ENCODE measurements around the gene CAMKMT.
A peak's percentile ranks its signal among the peaks of the same experiment; 100 is the strongest.

The CAMKMT gene

GRCh38 chr2:44766777-44767176 is 405.0 kb downstream of the CAMKMT start:
- no peak overlapping the region for H3K4me3 ChIP-seq (ENCODE audit: low read depth, low read length)

GRCh38 chr2:44767691-44768090 is 405.9 kb downstream of the CAMKMT start:
- H3K4me3 ChIP-seq (ENCODE audit: low read depth, low read length), result no peak overlapping the region

- no peak overlapping the region for H3K4me3 ChIP-seq (ENCODE audit: low read depth, low read length)
Observed at GRCh38 chr2:44768438-44769236, 406.9 kb downstream of the CAMKMT start.

- no peak overlapping the region for H3K4me3 ChIP-seq (ENCODE audit: low read depth, low read length)
Observed at GRCh38 chr2:44769349-44770011, 407.7 kb downstream of the CAMKMT start.

GRCh38 chr2:44770221-44771195 is 408.8 kb downstream of the CAMKMT start:
- no peak overlapping the region for H3K4me3 ChIP-seq (ENCODE audit: low read depth, low read length)

- H3K4me3 ChIP-seq (ENCODE audit: low read depth, low read length), result no peak overlapping the region
Observed at GRCh38 chr2:44771522-44771921, 409.8 kb downstream of the CAMKMT start.

- H3K4me3 ChIP-seq (ENCODE audit: low read depth, low read length), result no peak overlapping the region
Observed at GRCh38 chr2:44772131-44772530, 410.4 kb downstream of the CAMKMT start.

GRCh38 chr2:44772669-44773378 is 411.1 kb downstream of the CAMKMT start:
- H3K4me3 ChIP-seq (ENCODE audit: low read depth, low read length), result no peak overlapping the region

- H3K4me3 ChIP-seq (ENCODE audit: low read depth, low read length), result no peak overlapping the region
Observed at GRCh38 chr2:44774826-44775492, 413.2 kb downstream of the CAMKMT start.

GRCh38 chr2:44777036-44777435 is 415.3 kb downstream of the CAMKMT start:
- H3K4me3 ChIP-seq (ENCODE audit: low read depth, low read length), result no peak overlapping the region

- no peak overlapping the region for H3K4me3 ChIP-seq (ENCODE audit: low read depth, low read length)
Observed at GRCh38 chr2:44777537-44777936, 415.8 kb downstream of the CAMKMT start.

- H3K4me3 ChIP-seq (ENCODE audit: low read depth, low read length), result peak overlapping the region; percentile 29
Observed at GRCh38 chr2:44778221-44778654, 416.5 kb downstream of the CAMKMT start.

GRCh38 chr2:44778671-44779476 is 417.1 kb downstream of the CAMKMT start:
- H3K4me3 ChIP-seq (ENCODE audit: low read depth, low read length), result peak overlapping the region; percentile 29

- H3K4me3 ChIP-seq (ENCODE audit: low read depth, low read length), result no peak overlapping the region
Observed at GRCh38 chr2:44779793-44780192, 418.0 kb downstream of the CAMKMT start.

- no peak overlapping the region for H3K4me3 ChIP-seq (ENCODE audit: low read depth, low read length)
Observed at GRCh38 chr2:44780406-44780805, 418.7 kb downstream of the CAMKMT start.

- H3K4me3 ChIP-seq (ENCODE audit: low read depth, low read length), result no peak overlapping the region
Observed at GRCh38 chr2:44785433-44785832, 423.7 kb downstream of the CAMKMT start.

- no peak overlapping the region for H3K4me3 ChIP-seq (ENCODE audit: low read depth, low read length)
Observed at GRCh38 chr2:44786045-44786816, 424.5 kb downstream of the CAMKMT start.

GRCh38 chr2:44786817-44787214 is 425.1 kb downstream of the CAMKMT start:
- no peak overlapping the region for H3K4me3 ChIP-seq (ENCODE audit: low read depth, low read length)
